ENCODE data around the gene BRCA1. TPM values are rescaled to one million over a fixed set of nuclear protein-coding genes. Genes with fewer than 3 reads are reported as not detected.
"Not testable (repeated sequence)": the region's sequence is repeated elsewhere in the genome, so short reads cannot be mapped to it uniquely, and the experiment has no call there.

BRCA1 gene
- total RNA-seq, 1 experiment from 2014 or later = 44.1 TPM

DNA sequence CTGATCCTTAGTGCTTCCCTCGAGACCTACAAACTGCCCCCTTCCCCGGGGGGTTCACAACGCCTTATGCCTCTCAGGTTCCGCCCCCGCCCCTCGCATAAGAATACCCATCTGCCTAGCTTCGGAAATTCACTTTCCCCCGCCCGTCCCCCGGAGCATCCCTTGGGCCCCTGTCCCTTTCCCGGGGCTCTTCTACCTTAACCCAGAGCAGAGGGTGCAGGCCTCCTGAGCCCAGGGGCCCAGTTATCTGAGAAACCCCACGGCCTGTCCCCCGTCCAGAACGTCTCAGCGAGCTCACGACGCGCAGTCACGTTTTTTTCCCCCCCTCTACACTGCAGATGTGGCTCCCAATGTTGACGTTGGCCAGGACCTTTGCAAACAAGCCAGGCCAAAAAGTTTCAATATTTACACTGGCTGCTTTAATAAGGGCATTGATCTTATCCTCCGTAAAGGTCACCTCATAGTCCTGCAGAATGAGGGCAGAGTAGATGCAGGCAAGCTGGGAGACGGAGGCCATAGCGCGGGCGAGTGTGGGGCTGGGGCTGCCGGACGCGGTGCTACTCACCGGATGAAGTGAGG lies 44.5 kb upstream of the BRCA1 start:
- no peaks in the 10 kb centered on the region for H3K36me3 ChIP-seq (ENCODE audit: control insufficient read depth in 1 of 2, insufficient read depth in 2 of 2, low read length in 2 of 2)
- TF ChIP-seq ZNF274 (IDR thresholded peaks at IDR 0.05; ENCODE audit: low read depth, low read length) (no peak), TCF7L2 (IDR thresholded peaks at IDR 0.05; ENCODE audit: borderline replicate concordance, extremely low read depth, insufficient read depth, insufficient read length) (no peak), EGR1 (IDR thresholded peaks at IDR 0.05; ENCODE audit: low read depth) (peak; percentile 45; the same call in 1 of the 2 replicates), JUND (IDR thresholded peaks at IDR 0.05) (no peak), EZH2phosphoT487 (IDR thresholded peaks at IDR 0.05; ENCODE audit: borderline replicate concordance) (no peak), SRF (IDR thresholded peaks at IDR 0.05; ENCODE audit: low read depth) (no peak)
- TF ChIP-seq, protein P1, sequence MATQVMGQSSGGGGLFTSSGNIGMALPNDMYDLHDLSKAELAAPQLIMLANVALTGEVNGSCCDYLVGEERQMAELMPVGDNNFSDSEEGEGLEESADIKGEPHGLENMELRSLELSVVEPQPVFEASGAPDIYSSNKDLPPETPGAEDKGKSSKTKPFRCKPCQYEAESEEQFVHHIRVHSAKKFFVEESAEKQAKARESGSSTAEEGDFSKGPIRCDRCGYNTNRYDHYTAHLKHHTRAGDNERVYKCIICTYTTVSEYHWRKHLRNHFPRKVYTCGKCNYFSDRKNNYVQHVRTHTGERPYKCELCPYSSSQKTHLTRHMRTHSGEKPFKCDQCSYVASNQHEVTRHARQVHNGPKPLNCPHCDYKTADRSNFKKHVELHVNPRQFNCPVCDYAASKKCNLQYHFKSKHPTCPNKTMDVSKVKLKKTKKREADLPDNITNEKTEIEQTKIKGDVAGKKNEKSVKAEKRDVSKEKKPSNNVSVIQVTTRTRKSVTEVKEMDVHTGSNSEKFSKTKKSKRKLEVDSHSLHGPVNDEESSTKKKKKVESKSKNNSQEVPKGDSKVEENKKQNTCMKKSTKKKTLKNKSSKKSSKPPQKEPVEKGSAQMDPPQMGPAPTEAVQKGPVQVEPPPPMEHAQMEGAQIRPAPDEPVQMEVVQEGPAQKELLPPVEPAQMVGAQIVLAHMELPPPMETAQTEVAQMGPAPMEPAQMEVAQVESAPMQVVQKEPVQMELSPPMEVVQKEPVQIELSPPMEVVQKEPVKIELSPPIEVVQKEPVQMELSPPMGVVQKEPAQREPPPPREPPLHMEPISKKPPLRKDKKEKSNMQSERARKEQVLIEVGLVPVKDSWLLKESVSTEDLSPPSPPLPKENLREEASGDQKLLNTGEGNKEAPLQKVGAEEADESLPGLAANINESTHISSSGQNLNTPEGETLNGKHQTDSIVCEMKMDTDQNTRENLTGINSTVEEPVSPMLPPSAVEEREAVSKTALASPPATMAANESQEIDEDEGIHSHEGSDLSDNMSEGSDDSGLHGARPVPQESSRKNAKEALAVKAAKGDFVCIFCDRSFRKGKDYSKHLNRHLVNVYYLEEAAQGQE (IDR thresholded peaks at IDR 0.05; ENCODE audit: low read depth) = no peak
- TF ChIP-seq, protein P2, sequence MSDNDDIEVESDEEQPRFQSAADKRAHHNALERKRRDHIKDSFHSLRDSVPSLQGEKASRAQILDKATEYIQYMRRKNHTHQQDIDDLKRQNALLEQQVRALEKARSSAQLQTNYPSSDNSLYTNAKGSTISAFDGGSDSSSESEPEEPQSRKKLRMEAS (IDR thresholded peaks at IDR 0.05) = peak; percentile 42; the same call in 1 of the 2 replicates
- DNase-seq (ENCODE audit: low read depth, low spot score) (no peak), ATAC-seq (peak; percentile 34)
- H3K9me2 ChIP-seq (ENCODE audit: insufficient read depth) = no peaks in the 10 kb centered on the region
- peaks cover 8 to 23% of the 10 kb centered on the region in 2 experiments for H3K4me1 ChIP-seq (ENCODE audit: control insufficient read depth in 1 of 2, insufficient read depth in 2 of 2, low read length in 2 of 2)
- CTCF ChIA-PET = no interaction called here
- peak overlapping the region; percentile 76 to 98 for H3K4me3 ChIP-seq (replicated peaks in 1 of 2; ENCODE audit: low read depth in 1 of 2, low read length in 2 of 2)
- TSS peak; percentile 70 for BruUV-seq (replicated peaks)
- intact Hi-C loops (cut with micrococcal nuclease) = loop anchor here (1.0 to 2.0 kb wide), 2 partner anchors 44 to 147 kb away; partner anchors contain the start of genes BRCA1 and VAT1
- POLR2A ChIA-PET = interaction anchor here (0.6 to 2.9 kb wide), 6 partner anchors 24 to 198 kb away, joined by 3 to 16 read pairs (median 4); partner anchors contain the start of gene BRCA1
- peak overlapping the region; percentile 90 for H3K4me2 ChIP-seq (ENCODE audit: low read length)
- no peaks in the 10 kb centered on the region for H3K9me3 ChIP-seq (ENCODE audit: control insufficient read depth in 1 of 2, insufficient read depth in 1 of 2, low read depth in 1 of 2, low read length in 2 of 2)
- H3K27ac ChIP-seq (ENCODE audit: low read depth, low read length) = peak overlapping the region; percentile 72
- no peaks in the 10 kb centered on the region for H4K20me1 ChIP-seq (ENCODE audit: insufficient read depth)
- no peaks in the 10 kb centered on the region for H3K27me3 ChIP-seq (ENCODE audit: insufficient read depth, low read length)
- RAD21 ChIA-PET (ENCODE audit: low non-redundant PET in 1 of 2, low total read pairs in 2 of 2, uncharacterized antibody in 2 of 2, unreplicated experiment in 2 of 2) = interaction anchor here in 1 of 2 experiments (0.7 kb wide), 1 partner anchor 161 kb away, joined by 5 read pairs; no protein-coding TSS in a partner anchor
- H2AFZ ChIP-seq (ENCODE audit: low read depth, low read length, poor library complexity, severe bottlenecking) = no peak overlapping the region
- peak overlapping the region; percentile 86 for H3K9ac ChIP-seq (ENCODE audit: low read length)
- H3K79me2 ChIP-seq (ENCODE audit: insufficient read depth, low read length) = peaks cover 47% of the 10 kb centered on the region

DNA sequence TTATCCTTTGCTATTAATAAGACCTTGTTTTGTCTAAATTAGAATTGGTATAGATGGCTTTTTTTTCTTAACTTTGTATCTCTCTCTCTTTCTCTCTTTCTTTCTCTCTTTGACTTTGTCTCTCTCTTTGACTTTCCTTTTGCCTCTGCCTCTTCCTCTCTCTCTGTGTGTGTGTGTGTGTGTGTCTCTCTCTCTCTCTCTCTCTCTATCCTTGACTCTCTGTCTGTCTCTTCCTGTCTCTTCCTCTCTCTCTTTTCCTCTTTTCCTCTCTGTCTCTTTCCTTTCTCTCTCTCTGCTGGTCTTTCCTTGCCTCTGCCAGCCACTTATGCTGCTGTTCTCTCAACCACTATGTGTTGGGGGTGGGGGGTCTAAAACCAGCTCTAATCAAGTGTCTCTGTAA lies 40.8 kb upstream of the BRCA1 start:
- H3K27ac ChIP-seq (ENCODE audit: low read depth, low read length); H3K36me3 ChIP-seq (ENCODE audit: control insufficient read depth in 1 of 2, insufficient read depth in 2 of 2, low read length in 2 of 2); intact Hi-C loops (cut with micrococcal nuclease); H3K4me3 ChIP-seq (replicated peaks in 1 of 2; ENCODE audit: low read depth in 1 of 2, low read length in 2 of 2); H3K9ac ChIP-seq (ENCODE audit: low read length); H3K27me3 ChIP-seq (ENCODE audit: insufficient read depth, low read length); POLR2A ChIA-PET; BruUV-seq (replicated peaks); ATAC-seq; H2AFZ ChIP-seq (ENCODE audit: low read depth, low read length, poor library complexity, severe bottlenecking); H4K20me1 ChIP-seq (ENCODE audit: insufficient read depth); H3K9me3 ChIP-seq (ENCODE audit: control insufficient read depth in 1 of 2, insufficient read depth in 1 of 2, low read depth in 1 of 2, low read length in 2 of 2); H3K4me2 ChIP-seq (ENCODE audit: low read length); DNase-seq (ENCODE audit: low read depth, low spot score); CTCF ChIA-PET; RAD21 ChIA-PET (ENCODE audit: low non-redundant PET in 1 of 2, low total read pairs in 2 of 2, uncharacterized antibody in 2 of 2, unreplicated experiment in 2 of 2); H3K9me2 ChIP-seq (ENCODE audit: insufficient read depth): not testable (repeated sequence)
- H3K4me1 ChIP-seq (ENCODE audit: control insufficient read depth in 1 of 2, insufficient read depth in 2 of 2, low read length in 2 of 2) = peaks cover 5 to 11% of the 10 kb centered on the region in 2 experiments
- H3K79me2 ChIP-seq (ENCODE audit: insufficient read depth, low read length) = peaks cover 24% of the 10 kb centered on the region

DNA sequence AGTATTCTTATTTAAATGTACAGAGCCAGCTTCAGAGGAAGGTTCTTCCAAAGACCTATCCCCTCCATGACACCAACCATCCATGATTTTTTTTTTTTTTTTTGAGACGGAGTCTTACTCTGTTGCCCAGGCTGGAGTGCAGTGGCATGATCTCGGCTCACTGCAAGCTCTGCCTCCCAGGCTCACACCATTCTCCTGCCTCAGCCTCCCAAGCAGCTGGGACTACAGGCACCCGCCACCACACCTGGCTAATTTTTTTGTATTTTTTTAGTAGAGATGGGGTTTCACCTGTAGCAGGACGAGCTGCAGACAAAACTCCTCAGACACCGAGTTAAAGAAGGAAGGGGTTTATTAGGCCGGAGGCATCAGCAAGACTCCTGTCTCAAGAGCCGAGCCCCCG lies 34.8 kb upstream of the BRCA1 start:
- POLR2A ChIA-PET; H3K9me3 ChIP-seq (ENCODE audit: control insufficient read depth in 1 of 2, insufficient read depth in 1 of 2, low read depth in 1 of 2, low read length in 2 of 2); H3K4me2 ChIP-seq (ENCODE audit: low read length); H3K9me2 ChIP-seq (ENCODE audit: insufficient read depth); intact Hi-C loops (cut with micrococcal nuclease); DNase-seq (ENCODE audit: low read depth, low spot score); H3K4me1 ChIP-seq (ENCODE audit: control insufficient read depth in 1 of 2, insufficient read depth in 2 of 2, low read length in 2 of 2); ATAC-seq; H3K9ac ChIP-seq (ENCODE audit: low read length); H4K20me1 ChIP-seq (ENCODE audit: insufficient read depth); H3K27ac ChIP-seq (ENCODE audit: low read depth, low read length); H3K4me3 ChIP-seq (replicated peaks in 1 of 2; ENCODE audit: low read depth in 1 of 2, low read length in 2 of 2); H3K36me3 ChIP-seq (ENCODE audit: control insufficient read depth in 1 of 2, insufficient read depth in 2 of 2, low read length in 2 of 2); RAD21 ChIA-PET (ENCODE audit: low non-redundant PET in 1 of 2, low total read pairs in 2 of 2, uncharacterized antibody in 2 of 2, unreplicated experiment in 2 of 2); BruUV-seq (replicated peaks); H2AFZ ChIP-seq (ENCODE audit: low read depth, low read length, poor library complexity, severe bottlenecking); H3K27me3 ChIP-seq (ENCODE audit: insufficient read depth, low read length); CTCF ChIA-PET; H3K79me2 ChIP-seq (ENCODE audit: insufficient read depth, low read length): not testable (repeated sequence)
